Measurements from ENCODE around the gene ZFP1.

DNA sequence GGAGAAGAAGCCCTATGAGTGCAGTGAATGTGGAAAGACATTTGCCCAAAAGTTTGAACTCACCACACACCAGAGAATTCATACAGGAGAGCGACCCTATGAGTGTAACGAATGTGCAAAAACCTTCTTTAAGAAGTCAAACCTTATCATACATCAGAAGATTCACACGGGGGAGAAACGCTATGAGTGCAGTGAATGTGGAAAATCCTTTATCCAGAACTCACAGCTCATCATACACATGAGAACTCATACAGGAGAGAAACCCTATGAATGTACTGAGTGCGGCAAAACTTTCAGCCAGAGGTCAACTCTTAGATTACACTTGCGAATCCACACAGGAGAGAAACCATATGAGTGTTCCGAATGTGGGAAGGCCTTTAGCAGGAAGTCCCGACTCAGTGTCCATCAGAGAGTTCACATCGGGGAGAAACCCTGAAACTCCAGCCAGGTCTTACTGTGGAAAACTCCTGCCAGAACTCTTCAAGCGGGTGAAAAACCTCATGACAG, 21.6 kb downstream of the ZFP1 start:
- TF ChIP-seq POLR3A (IDR thresholded peaks at IDR 0.05; ENCODE audit: borderline replicate concordance, extremely low read depth, insufficient read depth, insufficient read length) (no peak), CTCF (IDR thresholded peaks at IDR 0.05 in 2 of 3, conservative IDR thresholded peaks at IDR 0.05 in 1 of 3; ENCODE audit: insufficient read depth in 2 of 3, low read depth in 1 of 3, low read length in 3 of 3) (no peak), ATF1 (CRISPR knock-in tag; IDR thresholded peaks at IDR 0.05) (no peak), ATF1 (tag; IDR thresholded peaks at IDR 0.05) (no peak), TBP (optimal IDR thresholded peaks at IDR 0.05; ENCODE audit: low read depth, low read length) (no peak), EP300 (IDR thresholded peaks at IDR 0.05; ENCODE audit: low read length) (no peak), ZNF263 (CRISPR knock-in tag; IDR thresholded peaks at IDR 0.05; ENCODE audit: borderline replicate concordance) (no peak)

Data from K562 (cell line).